NCI-H2196 (cell line): ENCODE data around the gene SPATA46.

Source experiments
- DNase-seq: peaks from one replicate; lab custom pipeline; 2025; ENCODE audit not compliant: unreplicated experiment; lab: John Stamatoyannopoulos, UW

The SPATA46 gene

GRCh38 chr1:162375463-162375862, 1.2 kb downstream of the SPATA46 start:
- no peak for DNase-seq

- no peak for DNase-seq
Measured at GRCh38 chr1:162374406-162374805, 2.2 kb downstream of the SPATA46 start.

- peak; percentile 67 for DNase-seq
Measured at GRCh38 chr1:162373541-162374260, 3.0 kb downstream of the SPATA46 start.

GRCh38 chr1:162373072-162373427, 3.6 kb downstream of the SPATA46 start:
- no peak for DNase-seq

GRCh38 chr1:162372159-162373071, 4.2 kb downstream of the SPATA46 start:
- DNase-seq: no peak

- DNase-seq: no peak
Measured at GRCh38 chr1:162371611-162372010, 5.0 kb downstream of the SPATA46 start.

- no peak for DNase-seq
Measured at GRCh38 chr1:162370721-162371120, 5.9 kb downstream of the SPATA46 start.

- DNase-seq: no peak
Measured at GRCh38 chr1:162370161-162370560, 6.5 kb downstream of the SPATA46 start.

GRCh38 chr1:162369571-162369970, 7.1 kb downstream of the SPATA46 start:
- no peak for DNase-seq

- DNase-seq: no peak
Measured at GRCh38 chr1:162368451-162368850, 8.2 kb downstream of the SPATA46 start.

GRCh38 chr1:162367772-162368171, 8.9 kb downstream of the SPATA46 start:
- DNase-seq: no peak

- no peak for DNase-seq
Measured at GRCh38 chr1:162367073-162367472, 9.6 kb downstream of the SPATA46 start.

- DNase-seq: no peak
Measured at GRCh38 chr1:162366671-162367070, 10.0 kb downstream of the SPATA46 start.

GRCh38 chr1:162366149-162366548, 10.5 kb downstream of the SPATA46 start:
- DNase-seq: no peak

GRCh38 chr1:162365284-162366020, 11.2 kb downstream of the SPATA46 start:
- no peak for DNase-seq

GRCh38 chr1:162364498-162364897, 12.2 kb downstream of the SPATA46 start:
- DNase-seq: no peak

GRCh38 chr1:162363823-162364222, 12.8 kb downstream of the SPATA46 start:
- DNase-seq: no peak

- DNase-seq: no peak
Measured at GRCh38 chr1:162361349-162361748, 15.3 kb downstream of the SPATA46 start.

GRCh38 chr1:162360874-162361260, 15.8 kb downstream of the SPATA46 start:
- DNase-seq: no peak

- no peak for DNase-seq
Measured at GRCh38 chr1:162360237-162360873, 16.3 kb downstream of the SPATA46 start.
